GM19468 (cell line): ENCODE measurements around the gene MUC5B.

Experiments used
- ATAC-seq: cut with Tn5 transposase; IDR thresholded peaks from one replicate; pipeline ENCODE4 v1.9.1; 2021; ENCODE audit warnings: mild to moderate bottlenecking, moderate library complexity, moderate number of reproducible peaks; ENCODE audit not compliant: unreplicated experiment; ENCODE audit errors: extremely low read depth

MUC5B gene

DNA sequence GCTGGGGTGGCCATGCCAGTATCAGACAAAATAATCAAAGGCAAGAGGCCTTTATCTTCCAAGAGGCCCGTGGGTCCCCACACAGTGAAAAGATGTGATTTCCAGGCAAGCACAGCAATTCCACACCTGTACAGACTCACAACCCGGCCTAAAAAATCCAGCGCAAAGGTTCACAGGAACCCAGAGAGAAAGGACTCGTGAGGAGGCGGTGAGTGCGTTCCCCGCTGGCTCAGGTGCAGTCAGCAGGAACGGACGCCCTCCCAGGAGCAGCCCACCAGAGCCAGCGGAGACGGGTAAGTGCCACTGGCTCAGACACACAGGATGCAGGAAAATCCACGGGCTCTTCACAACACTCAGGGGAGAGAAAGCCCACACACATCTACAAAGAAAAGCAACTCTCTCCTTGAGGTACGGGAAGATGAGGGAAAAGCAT, 82.2 kb downstream of the MUC5B start:
- no peak for ATAC-seq

DNA sequence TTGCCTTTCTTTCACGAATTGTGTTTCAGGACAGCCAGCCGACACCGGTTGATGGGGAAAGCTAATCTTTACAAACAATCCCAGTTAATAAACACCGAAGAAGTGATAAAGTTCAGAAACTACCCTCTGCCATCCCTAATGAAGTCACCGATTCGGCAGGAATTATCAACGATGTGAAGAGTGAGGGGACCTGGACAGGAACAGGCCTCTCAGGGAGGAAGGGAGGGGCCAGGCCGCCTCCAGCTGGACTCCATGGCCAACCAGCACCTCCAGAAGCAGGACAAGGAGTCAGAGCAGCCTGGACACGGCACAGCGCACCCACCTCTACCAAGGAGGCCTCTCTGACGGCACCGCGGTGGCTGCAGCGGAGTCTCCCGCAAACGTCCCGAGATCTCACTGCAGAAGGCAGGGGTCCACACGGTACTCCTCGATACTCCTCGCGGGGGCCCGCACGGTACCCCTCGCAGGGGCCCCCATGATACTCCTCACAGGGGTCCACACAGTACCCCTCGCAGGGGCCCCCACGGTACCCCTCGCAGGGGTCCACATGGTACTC, 82.7 kb downstream of the MUC5B start:
- ATAC-seq: no peak

DNA sequence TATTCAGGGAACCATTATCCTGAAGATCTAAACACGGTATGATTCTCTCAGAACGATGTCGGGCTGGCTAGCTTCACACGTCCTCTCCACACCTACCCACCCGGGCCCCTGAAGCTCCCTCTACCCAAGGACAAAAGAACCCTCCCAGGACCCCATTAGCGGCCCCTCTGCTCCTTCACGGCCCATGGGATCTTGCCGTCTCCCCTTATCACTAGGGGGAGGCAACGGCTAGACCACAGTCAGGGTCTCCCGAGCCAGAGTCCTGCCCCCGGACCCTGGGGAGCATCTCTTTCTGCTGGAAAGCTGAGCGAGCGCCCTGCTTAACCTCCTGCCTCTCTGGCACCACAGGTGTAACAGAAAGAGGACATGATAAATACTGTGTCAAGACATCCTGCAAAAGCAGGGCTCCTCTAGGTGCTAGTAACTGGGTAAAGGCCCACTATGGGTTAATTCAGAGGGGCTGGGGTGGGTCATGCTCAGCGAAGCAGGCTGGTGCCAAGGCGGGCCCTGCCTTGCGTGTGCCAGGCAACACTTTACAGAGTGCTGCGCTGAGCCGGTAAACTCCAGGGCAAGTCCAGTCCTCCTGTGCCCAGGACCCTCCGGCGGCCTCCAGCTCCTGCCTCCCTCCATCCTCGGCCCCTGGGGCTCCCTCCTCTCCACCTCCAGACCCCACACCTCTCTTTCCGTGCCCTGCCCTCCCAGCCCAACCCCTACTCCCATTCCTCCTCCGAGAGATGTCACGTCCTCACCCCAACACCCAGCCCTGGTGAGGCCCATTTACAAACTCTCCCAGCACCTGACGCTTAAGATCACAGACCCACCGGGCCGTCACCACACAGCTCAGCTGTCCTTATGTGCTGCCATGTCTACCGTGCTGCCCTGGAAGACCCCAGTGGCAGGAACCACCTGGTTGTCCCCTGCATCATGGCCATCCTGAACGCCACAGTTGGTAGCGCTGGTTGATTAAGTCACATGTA, 83.6 kb downstream of the MUC5B start:
- no peak for ATAC-seq

DNA sequence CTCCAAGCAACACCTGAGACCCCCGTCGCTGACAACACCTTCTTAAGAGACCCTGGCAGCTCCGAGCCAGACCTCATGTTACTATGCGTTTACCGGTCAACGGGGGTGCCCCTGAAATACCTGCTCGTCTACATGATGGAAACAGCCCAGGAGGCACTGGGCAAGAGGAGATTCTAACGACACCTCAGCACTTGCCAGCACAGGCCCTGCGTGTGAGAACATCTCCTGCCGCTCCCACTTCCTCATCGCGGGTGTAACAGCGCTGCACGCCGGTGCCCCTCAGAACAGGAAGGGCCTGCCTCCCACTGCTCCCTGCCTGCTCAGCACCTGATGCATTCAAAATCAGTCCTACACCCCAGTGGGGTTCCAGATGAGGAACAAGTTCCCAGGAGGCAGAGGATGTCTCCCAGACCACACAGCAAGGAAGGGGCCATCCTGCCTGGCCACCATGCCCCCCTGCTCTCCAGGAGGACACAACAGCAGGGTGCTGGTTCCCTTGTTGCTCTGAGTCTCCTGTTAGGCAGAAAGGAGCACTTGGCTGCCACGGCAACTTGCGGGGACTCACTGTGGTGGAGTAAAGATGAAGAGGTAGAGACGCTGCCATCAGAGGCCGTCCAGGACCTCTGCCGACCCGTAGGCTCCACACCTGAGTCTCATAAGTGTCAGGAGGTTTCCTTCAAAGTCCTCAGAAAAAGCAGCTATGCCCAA, 84.5 kb downstream of the MUC5B start:
- ATAC-seq: no peak

DNA sequence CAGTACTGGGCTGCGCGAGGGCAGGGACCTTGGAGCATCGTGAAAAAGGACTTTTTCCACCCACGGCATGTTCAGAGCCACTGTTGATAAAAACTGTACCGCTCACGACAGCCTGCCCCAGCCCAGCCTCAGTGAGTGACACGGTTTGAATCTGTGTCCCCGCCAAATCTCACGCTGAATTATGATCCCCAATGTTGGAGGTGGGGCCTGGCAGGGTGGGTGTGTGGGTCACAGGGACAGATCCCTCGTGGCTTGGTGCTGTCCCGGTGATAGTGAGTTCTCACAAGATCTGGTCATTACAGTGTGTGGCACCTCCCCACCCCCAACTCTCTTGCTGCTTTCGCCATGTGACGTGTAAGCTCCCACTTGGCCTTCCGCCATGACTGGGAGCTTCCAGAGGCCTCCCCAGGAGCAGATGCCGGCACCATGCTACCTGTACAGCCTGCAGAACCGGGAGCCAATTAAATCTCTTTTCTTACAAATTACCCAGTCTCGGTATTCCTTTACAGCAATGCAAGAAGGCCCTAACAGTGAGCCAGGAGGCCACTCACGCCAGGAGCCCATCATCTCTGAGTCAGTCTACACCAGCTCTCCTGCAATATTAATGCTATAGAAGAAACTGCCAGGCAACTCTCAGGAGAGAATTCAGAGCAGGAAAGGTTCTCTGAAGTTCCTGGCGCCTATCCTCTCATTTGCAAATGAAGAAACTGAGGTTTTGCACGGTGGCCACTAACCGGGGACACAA, 85.3 kb downstream of the MUC5B start:
- no peak for ATAC-seq

DNA sequence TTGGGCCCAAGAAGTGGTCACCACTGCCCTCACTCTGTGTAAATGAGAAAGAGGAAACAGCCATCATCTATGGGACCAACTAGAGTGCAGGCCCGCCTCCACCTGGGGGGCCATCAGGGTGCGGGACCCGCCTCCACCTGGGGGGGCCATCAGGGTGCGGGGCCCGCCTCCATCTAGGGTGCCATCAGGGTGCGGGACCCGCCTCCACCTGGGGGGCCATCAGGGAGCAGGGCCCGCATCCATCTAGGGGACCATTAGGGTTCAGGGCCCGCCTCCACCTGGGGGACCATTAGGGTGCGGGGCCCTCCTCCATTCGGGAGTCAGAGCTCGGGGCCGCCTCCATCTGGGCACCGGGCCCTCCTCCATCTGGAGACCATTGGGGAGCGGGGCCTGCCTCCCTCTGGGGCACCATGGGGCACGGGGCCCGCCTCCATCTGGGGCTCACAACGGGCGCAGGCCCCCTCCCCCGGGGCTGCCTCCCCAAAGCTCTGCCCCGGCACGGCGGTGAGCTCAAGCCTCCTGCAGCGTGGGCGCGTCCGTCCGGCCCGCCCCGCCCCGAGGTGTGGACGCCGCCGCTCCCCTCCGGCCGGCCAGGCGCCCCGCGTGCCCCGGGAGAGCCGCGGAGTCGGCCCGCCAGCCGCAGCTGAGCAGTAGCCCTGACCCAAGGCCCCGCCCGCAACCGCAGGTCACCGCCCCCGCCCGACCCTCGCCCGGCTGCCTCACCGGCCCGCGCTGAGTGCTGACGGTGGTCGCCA, 86.1 kb downstream of the MUC5B start:
- ATAC-seq: peak; percentile 3

DNA sequence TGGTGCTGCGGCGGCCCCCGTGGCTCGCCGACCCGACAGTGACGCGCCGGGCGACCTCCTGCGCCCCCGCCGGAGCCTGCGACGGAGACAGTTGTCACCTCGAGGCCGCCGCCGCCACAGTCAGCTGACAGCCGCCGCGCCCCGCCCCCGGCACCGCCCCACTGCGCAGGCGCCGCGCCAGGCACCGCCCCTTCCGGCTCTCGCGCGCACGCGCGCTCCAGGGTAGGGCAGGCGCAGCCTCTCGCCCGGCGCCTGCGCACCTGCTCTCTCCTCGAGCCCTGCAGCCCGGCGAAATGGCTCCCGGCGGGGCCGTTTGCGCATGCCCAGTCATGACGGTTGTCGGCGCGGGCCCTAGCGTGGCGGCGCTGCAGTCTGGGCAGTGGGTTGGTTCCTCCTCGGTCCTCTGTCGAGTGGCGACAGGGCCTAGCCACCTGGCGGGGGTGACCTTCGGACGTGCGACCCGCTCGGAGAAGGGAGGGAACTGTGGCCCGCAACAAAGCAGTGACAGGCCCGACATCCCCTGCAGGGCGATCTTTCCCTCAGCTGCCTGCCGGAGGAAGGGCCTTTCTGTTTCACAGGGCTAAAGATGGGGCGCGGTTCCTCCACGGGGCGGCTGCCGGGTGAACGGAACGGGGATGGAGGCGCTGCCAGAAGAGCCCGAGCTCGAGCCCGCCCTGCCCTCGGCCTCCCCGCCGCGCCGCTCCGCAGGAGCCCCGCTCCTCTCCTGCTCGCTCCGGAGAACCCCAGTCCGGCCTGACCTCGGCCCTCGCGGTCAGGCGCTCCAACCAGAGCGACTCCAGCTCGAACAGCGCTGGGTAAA, 86.8 kb downstream of the MUC5B start, which contains the start of gene TOLLIP:
Gene TOLLIP, minus strand, starts transcription at position 135 of the 820 bp plus-strand sequence. Its CDS starts 134 bp downstream, at position 1.
- peak; percentile 72 for ATAC-seq

DNA sequence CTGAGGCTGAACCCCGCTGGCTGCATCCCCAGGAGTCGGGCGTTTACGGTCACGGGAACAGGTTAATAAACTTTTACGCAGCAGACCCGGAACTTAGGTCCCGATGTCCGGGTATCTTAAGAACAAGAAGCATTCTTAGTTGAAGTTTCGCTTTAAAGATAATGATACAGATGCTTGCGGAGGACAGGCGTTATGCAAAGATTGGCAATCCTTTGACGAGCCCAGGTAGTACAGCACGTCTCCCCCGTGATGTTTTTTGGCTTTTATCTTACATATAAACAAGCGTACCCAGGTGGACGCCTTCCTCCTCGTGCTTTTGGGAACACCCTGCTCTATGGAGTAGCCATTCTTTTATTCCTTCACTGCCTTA, 87.4 kb downstream of the MUC5B start:
- ATAC-seq: no peak

DNA sequence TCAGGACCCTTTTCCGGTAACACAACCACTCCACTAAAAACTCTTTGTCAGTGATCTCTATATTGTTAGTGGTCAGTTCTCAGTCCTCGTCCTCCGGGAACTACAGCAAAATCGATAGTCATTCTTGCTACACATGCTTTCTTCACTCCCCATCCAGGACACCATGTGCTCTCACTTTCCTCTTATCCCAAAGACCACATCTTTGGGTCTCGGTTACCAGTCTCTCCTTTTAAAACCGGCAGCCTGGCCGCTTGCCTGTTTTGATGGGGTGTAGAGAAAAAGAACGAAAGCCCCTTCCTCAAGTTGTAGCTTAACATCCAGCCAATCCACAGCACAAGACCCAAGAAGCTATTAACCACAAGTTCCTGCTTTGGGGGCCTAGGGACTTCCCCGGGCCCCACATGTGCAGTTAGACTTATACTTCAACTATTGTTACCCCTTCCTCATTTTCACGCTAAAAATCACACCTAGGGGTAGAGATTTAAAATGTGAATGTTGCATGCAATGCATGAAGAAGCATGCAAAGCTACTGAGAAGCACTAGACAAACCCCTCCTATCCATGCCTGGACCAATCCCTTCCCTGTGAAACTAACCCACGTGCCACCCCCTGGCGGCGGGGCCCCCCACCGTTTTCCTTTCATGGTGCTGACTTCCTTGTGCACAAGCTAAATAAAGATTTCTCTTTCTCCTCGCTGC, 88.1 kb downstream of the MUC5B start:
- no peak for ATAC-seq
